Panc1 (cell line): ENCODE data around the gene PPM1N. TPM values are rescaled to one million over a fixed set of nuclear protein-coding genes. Genes with fewer than 3 reads are reported as not detected.

Experiments
- ATAC-seq: fragments of 200-7000 bp; cut with Tn5 transposase; 2 replicates; pipeline ENCODE4 v1.9.1; 2020; ENCODE audit warnings: mild to moderate bottlenecking, moderate library complexity
- BruUV-seq: library from RNA; stranded (reverse); fragments of 400-500 nt; replicated peaks from 2 replicates; lab custom pipeline; 2021; lab: Mats Ljungman, UMichigan
- CTCF ChIA-PET: fragments of 300-600 bp; sonication (Branson Sonifier 250); formaldehyde crosslinking; loops from one replicate; lab custom pipeline; 2022; ENCODE audit warnings: antibody characterized with exemption; lab: Charles Lee
- POLR2A ChIA-PET: fragments of 300-600 bp; sonication (Branson Sonifier 250); formaldehyde crosslinking; loops from one replicate; lab custom pipeline; 2022; ENCODE audit warnings: antibody characterized with exemption; lab: Charles Lee
- DNase-seq: peaks from one replicate; pipeline ENCODE4 v3.0.0-alpha.2; 2010; ENCODE audit warnings: low read depth, low spot score
- H3K27ac ChIP-seq: 2 replicates; pipeline ENCODE4 v1.5.1; 2011; ENCODE audit warnings: mild to moderate bottlenecking, low read length, inconsistent platforms
- H3K27me3 ChIP-seq: fragments of 200-500 bp; sonication (Bioruptor generic); 2 replicates; pipeline ENCODE4 v1.6.0; 2014; ENCODE audit warnings: low read length, inconsistent platforms; ENCODE audit not compliant: control insufficient read depth, insufficient read depth
- H3K36me3 ChIP-seq: fragments of 200-500 bp; sonication (Bioruptor generic); 2 replicates; pipeline ENCODE4 v1.5.1; 2014; ENCODE audit warnings: inconsistent platforms, mild to moderate bottlenecking, low read length, moderate library complexity; ENCODE audit not compliant: control insufficient read depth, insufficient read depth
- H3K4me1 ChIP-seq: 2 replicates; pipeline ENCODE4 v1.5.1; 2011; ENCODE audit warnings: inconsistent platforms, mild to moderate bottlenecking, low read length, moderate library complexity; ENCODE audit not compliant: control insufficient read depth, insufficient read depth
- H3K4me3 ChIP-seq, 2 experiments: 2 replicates each; pipeline ENCODE4 v1.5.1; 2011 to 2012; ENCODE audit warnings: low read depth in 2 of 2, low read length in 2 of 2, mild to moderate bottlenecking in 2 of 2, inconsistent platforms in 1 of 2, moderate library complexity in 1 of 2
- H3K9me3 ChIP-seq: fragments of 200-500 bp; sonication (Bioruptor generic); 2 replicates; pipeline ENCODE4 v1.5.1; 2014; ENCODE audit warnings: low read depth, mild to moderate bottlenecking, inconsistent platforms, low read length, moderate library complexity; ENCODE audit not compliant: control insufficient read depth, insufficient read depth
- POLR2AphosphoS5 ChIP-seq: IDR thresholded peaks from 2 replicates; pipeline ENCODE4 v1.6.1; 2012; ENCODE audit warnings: mild to moderate bottlenecking, low read depth, low read length, moderate library complexity
- SIN3A ChIP-seq: IDR thresholded peaks from 2 replicates; pipeline ENCODE4 v1.6.1; 2012; ENCODE audit warnings: low read depth, mild to moderate bottlenecking, low read length, moderate library complexity, borderline replicate concordance; ENCODE audit not compliant: insufficient read depth
- TCF7L2 ChIP-seq: IDR thresholded peaks from 2 replicates; pipeline ENCODE4 v1.6.1; 2011; ENCODE audit warnings: mild to moderate bottlenecking, low read depth, low read length, inconsistent platforms
- in situ Hi-C: cut with HindIII; loops from 2 replicates; pipeline ENCODE4 v1.10.0; 2016; ENCODE audit warnings: low sequenced_read_pairs, low pct_unique_long_range_greater_than_20kb
- intact Hi-C: fragments of 100-400 bp; cut with micrococcal nuclease; formaldehyde crosslinking; loops from one replicate; pipeline ENCODE4 v1.10.0; 2022; ENCODE audit not compliant: unreplicated experiment
- total RNA-seq: library from RNA; stranded (reverse); gene quantifications from one replicate; pipeline ENCODE4 v1.2.1, GENCODE V29; 2021; ENCODE audit not compliant: unreplicated experiment
- TF ChIP-seq, protein P1 (sequence below), 2 experiments: IDR thresholded peaks; 2 replicates each; pipeline ENCODE4 v1.6.1; 2011 to 2012; ENCODE audit warnings: low read depth in 2 of 2, control low read depth in 1 of 2, low read length in 1 of 2, mild to moderate bottlenecking in 1 of 2, moderate library complexity in 1 of 2; ENCODE audit not compliant: insufficient read depth in 1 of 2
- TF ChIP-seq, protein P2 (sequence below): fragments of 450-650 bp; IDR thresholded peaks from 2 replicates; pipeline ENCODE4 v1.5.1; 2017; ENCODE audit warnings: mild to moderate bottlenecking

PPM1N gene
- total RNA-seq, 1 experiment from 2014 or later, result 3.3 TPM

GRCh38 chr19:45464852-45465441 lies 33.3 kb upstream of the PPM1N start:
- H3K27ac ChIP-seq, result no peak overlapping the region
- no peak overlapping the region for H3K4me3 ChIP-seq
- no peaks in the 10 kb centered on the region for H3K9me3 ChIP-seq
- H3K27me3 ChIP-seq, result no peaks in the 10 kb centered on the region
- CTCF ChIA-PET, result no interaction called here
- POLR2A ChIA-PET, result interaction anchor here (0.5 kb wide), 1 partner anchor 467 kb away, joined by 6 read pairs; no protein-coding TSS in a partner anchor
- TF ChIP-seq SIN3A (no peak), POLR2AphosphoS5 (no peak), TCF7L2 (no peak)
- TF ChIP-seq, protein P1, sequence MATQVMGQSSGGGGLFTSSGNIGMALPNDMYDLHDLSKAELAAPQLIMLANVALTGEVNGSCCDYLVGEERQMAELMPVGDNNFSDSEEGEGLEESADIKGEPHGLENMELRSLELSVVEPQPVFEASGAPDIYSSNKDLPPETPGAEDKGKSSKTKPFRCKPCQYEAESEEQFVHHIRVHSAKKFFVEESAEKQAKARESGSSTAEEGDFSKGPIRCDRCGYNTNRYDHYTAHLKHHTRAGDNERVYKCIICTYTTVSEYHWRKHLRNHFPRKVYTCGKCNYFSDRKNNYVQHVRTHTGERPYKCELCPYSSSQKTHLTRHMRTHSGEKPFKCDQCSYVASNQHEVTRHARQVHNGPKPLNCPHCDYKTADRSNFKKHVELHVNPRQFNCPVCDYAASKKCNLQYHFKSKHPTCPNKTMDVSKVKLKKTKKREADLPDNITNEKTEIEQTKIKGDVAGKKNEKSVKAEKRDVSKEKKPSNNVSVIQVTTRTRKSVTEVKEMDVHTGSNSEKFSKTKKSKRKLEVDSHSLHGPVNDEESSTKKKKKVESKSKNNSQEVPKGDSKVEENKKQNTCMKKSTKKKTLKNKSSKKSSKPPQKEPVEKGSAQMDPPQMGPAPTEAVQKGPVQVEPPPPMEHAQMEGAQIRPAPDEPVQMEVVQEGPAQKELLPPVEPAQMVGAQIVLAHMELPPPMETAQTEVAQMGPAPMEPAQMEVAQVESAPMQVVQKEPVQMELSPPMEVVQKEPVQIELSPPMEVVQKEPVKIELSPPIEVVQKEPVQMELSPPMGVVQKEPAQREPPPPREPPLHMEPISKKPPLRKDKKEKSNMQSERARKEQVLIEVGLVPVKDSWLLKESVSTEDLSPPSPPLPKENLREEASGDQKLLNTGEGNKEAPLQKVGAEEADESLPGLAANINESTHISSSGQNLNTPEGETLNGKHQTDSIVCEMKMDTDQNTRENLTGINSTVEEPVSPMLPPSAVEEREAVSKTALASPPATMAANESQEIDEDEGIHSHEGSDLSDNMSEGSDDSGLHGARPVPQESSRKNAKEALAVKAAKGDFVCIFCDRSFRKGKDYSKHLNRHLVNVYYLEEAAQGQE (IDR thresholded peaks at IDR 0.05; ENCODE audit: insufficient read depth in 1 of 2, low read depth in 2 of 2, low read length in 1 of 2), result no peak
- TF ChIP-seq, protein P2, sequence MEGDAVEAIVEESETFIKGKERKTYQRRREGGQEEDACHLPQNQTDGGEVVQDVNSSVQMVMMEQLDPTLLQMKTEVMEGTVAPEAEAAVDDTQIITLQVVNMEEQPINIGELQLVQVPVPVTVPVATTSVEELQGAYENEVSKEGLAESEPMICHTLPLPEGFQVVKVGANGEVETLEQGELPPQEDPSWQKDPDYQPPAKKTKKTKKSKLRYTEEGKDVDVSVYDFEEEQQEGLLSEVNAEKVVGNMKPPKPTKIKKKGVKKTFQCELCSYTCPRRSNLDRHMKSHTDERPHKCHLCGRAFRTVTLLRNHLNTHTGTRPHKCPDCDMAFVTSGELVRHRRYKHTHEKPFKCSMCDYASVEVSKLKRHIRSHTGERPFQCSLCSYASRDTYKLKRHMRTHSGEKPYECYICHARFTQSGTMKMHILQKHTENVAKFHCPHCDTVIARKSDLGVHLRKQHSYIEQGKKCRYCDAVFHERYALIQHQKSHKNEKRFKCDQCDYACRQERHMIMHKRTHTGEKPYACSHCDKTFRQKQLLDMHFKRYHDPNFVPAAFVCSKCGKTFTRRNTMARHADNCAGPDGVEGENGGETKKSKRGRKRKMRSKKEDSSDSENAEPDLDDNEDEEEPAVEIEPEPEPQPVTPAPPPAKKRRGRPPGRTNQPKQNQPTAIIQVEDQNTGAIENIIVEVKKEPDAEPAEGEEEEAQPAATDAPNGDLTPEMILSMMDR, result no peak
- intact Hi-C loops (no loop called here), in situ Hi-C loops (no loop called here)
- no peaks in the 10 kb centered on the region; the same call in 1 of the 2 replicates for H3K36me3 ChIP-seq
- DNase-seq (no peak), ATAC-seq (no peak)
- no peaks in the 10 kb centered on the region; the same call in 1 of the 2 replicates for H3K4me1 ChIP-seq
- no TSS peak for BruUV-seq

DNA sequence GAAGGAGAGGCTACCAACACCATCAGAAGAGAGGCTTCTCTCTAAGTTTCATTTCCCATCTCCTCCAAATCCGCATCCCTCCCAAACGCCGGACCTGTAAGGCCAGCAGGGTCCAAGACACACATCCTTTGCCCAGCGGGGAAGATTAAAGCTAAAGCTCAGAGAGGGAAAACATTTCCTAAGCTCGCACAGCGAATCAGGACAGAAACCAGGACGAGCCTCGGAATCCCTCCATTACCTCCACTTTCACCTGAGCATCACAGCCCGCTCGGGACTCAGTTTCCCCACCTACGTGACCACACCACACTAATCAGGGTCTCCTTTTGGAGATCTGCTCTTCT lies 31.2 kb upstream of the PPM1N start:
- ChIA-PET CTCF (no interaction called here), POLR2A (interaction anchor here (0.6 to 1.4 kb wide), 8 partner anchors 8 to 63 kb away, joined by 3 to 20 read pairs (median 4); partner anchors contain the start of gene PPP1R13L)
- no peaks in the 10 kb centered on the region for H3K9me3 ChIP-seq
- peak overlapping the region; percentile 75 to 84 for H3K4me3 ChIP-seq
- intact Hi-C loops (no loop called here), in situ Hi-C loops (no loop called here)
- TF ChIP-seq, protein P1 (IDR thresholded peaks at IDR 0.05; ENCODE audit: insufficient read depth in 1 of 2, low read depth in 2 of 2, low read length in 1 of 2), result no peak
- TF ChIP-seq, protein P2, result no peak
- TF ChIP-seq POLR2AphosphoS5, result no peak
- no peak for TF ChIP-seq TCF7L2
- no peak for TF ChIP-seq SIN3A
- BruUV-seq, result no TSS peak
- DNase-seq, result no peak
- H3K4me1 ChIP-seq, result no peaks in the 10 kb centered on the region; the same call in 1 of the 2 replicates
- no peaks in the 10 kb centered on the region; the same call in 1 of the 2 replicates for H3K36me3 ChIP-seq
- ATAC-seq, result no peak
- H3K27me3 ChIP-seq, result no peaks in the 10 kb centered on the region
- H3K27ac ChIP-seq, result no peak overlapping the region
